OCI-LY3 (cell line): ENCODE results near the gene PSMA1.

Experiments used
- H2AFZ ChIP-seq: fragments of 200-600, 300-600 bp; shearing (Covaris generic); 2 replicates; pipeline ENCODE4 v1.6.0; 2014; ENCODE audit warnings: antibody characterized with exemption, low read depth, low read length
- H3K27ac ChIP-seq: fragments of 200-600, 300-600 bp; sonication (generic); 2 replicates; pipeline ENCODE4 v1.5.1; 2014; ENCODE audit warnings: mild to moderate bottlenecking, low read length, moderate library complexity, mixed read lengths
- H3K27me3 ChIP-seq: fragments of 200-600, 300-600 bp; sonication (generic); 2 replicates; pipeline ENCODE4 v1.6.1; 2014; ENCODE audit warnings: low read depth, low read length, mixed read lengths
- H3K36me3 ChIP-seq: fragments of 200-600, 300-600 bp; sonication (generic); replicated peaks from 2 replicates; pipeline ENCODE3; 2014; ENCODE audit warnings: low read depth, low read length, mixed read lengths
- H3K4me1 ChIP-seq: fragments of 300-600, 200-600 bp; sonication (generic); 2 replicates; pipeline ENCODE4 v1.6.1; 2014; ENCODE audit warnings: low read length, mixed read lengths
- H3K4me2 ChIP-seq: fragments of 200-600, 300-600 bp; sonication (generic); 2 replicates; pipeline ENCODE4 v1.6.1; 2014; ENCODE audit warnings: low read length, mixed read lengths
- H3K4me3 ChIP-seq: fragments of 300-600, 200-600 bp; sonication (generic); 2 replicates; pipeline ENCODE4 v1.5.1; 2014; ENCODE audit warnings: antibody characterized with exemption, mild to moderate bottlenecking, low read length, moderate library complexity
- H3K79me2 ChIP-seq: fragments of 300-600, 200-600 bp; shearing (Covaris generic); 2 replicates; pipeline ENCODE4 v1.6.1; 2014; ENCODE audit warnings: mild to moderate bottlenecking, low read length, mixed read lengths
- H3K9ac ChIP-seq: fragments of 300-600, 200-600 bp; shearing (Covaris generic); 2 replicates; pipeline ENCODE4 v1.6.0; 2014; ENCODE audit warnings: mild to moderate bottlenecking, low read length, moderate library complexity
- H3K9me3 ChIP-seq: fragments of 200-600, 300-600 bp; shearing (Covaris generic); 2 replicates; pipeline ENCODE4 v1.6.1; 2014; ENCODE audit warnings: low read length, mixed read lengths; ENCODE audit not compliant: insufficient read depth
- H4K20me1 ChIP-seq: fragments of 200-600, 300-600 bp; sonication (generic); 2 replicates; pipeline ENCODE4 v1.6.1; 2016; ENCODE audit warnings: low read length, mixed read lengths; ENCODE audit not compliant: insufficient read depth
- CTCF ChIP-seq: fragments of 200-600, 300-600 bp; sonication (generic); IDR thresholded peaks from 2 replicates; pipeline ENCODE4 v1.5.1; 2014; ENCODE audit warnings: antibody characterized with exemption, low read length, low read depth
- EZH2phosphoT487 ChIP-seq: fragments of 200-600 bp; shearing (Covaris generic); IDR thresholded peaks from 2 replicates; pipeline ENCODE4 v1.6.1; 2018; ENCODE audit warnings: antibody characterized with exemption, mixed run types, low read depth

Gene PSMA1

GRCh38 chr11:14520747-14521151, 563 bp upstream of the PSMA1 start:
- TF ChIP-seq CTCF (no peak), EZH2phosphoT487 (no peak)
- Histone ChIP-seq H3K27me3 (no peaks in the 10 kb centered on the region), H3K9ac (peak overlapping the region; percentile 95), H4K20me1 (no peaks in the 10 kb centered on the region), H3K4me1 (peaks cover 11% of the 10 kb centered on the region), H3K4me3 (peak overlapping the region; percentile 94), H3K27ac (peak overlapping the region; percentile 72), H3K4me2 (peak overlapping the region; percentile 71), H3K79me2 (peaks cover 41% of the 10 kb centered on the region), H3K36me3 (peaks cover 14% of the 10 kb centered on the region), H2AFZ (peak overlapping the region; percentile 89), H3K9me3 (no peaks in the 10 kb centered on the region)

- Histone ChIP-seq H3K4me3 (peak overlapping the region; percentile 94), H3K9ac (peak overlapping the region; percentile 95), H3K4me2 (peak overlapping the region; percentile 93), H3K27me3 (no peaks in the 10 kb centered on the region), H2AFZ (peak overlapping the region; percentile 27), H3K27ac (peak overlapping the region; percentile 72), H4K20me1 (no peaks in the 10 kb centered on the region), H3K9me3 (no peaks in the 10 kb centered on the region), H3K4me1 (peaks cover 11% of the 10 kb centered on the region), H3K36me3 (peaks cover 20% of the 10 kb centered on the region), H3K79me2 (peaks cover 41% of the 10 kb centered on the region)
- TF ChIP-seq EZH2phosphoT487 = no peak
- no peak for TF ChIP-seq CTCF
Observed at GRCh38 chr11:14519597-14519916, 629 bp downstream of the PSMA1 start.

GRCh38 chr11:14518820-14519219, 1.4 kb downstream of the PSMA1 start:
- H3K36me3 ChIP-seq = peaks cover 26% of the 10 kb centered on the region

GRCh38 chr11:14513800-14514199, 6.4 kb downstream of the PSMA1 start:
- no peak overlapping the region for H3K27ac ChIP-seq
- H3K4me1 ChIP-seq = peaks cover 5% of the 10 kb centered on the region
- no peak overlapping the region for H2AFZ ChIP-seq
- peaks cover 19% of the 10 kb centered on the region for H3K79me2 ChIP-seq
- no peaks in the 10 kb centered on the region for H3K9me3 ChIP-seq
- peaks cover 61% of the 10 kb centered on the region for H3K36me3 ChIP-seq
- no peaks in the 10 kb centered on the region for H4K20me1 ChIP-seq
- H3K9ac ChIP-seq = no peak overlapping the region
- H3K4me3 ChIP-seq = no peak overlapping the region
- H3K4me2 ChIP-seq = no peak overlapping the region
- TF ChIP-seq EZH2phosphoT487 (no peak), CTCF (no peak)
- H3K27me3 ChIP-seq = no peaks in the 10 kb centered on the region

More at GRCh38 chr11:14518820-14519219, 1.4 kb downstream of the PSMA1 start:
- no peaks in the 10 kb centered on the region for H3K9me3 ChIP-seq
- no peaks in the 10 kb centered on the region for H3K27me3 ChIP-seq
- peak overlapping the region; percentile 94 for H3K4me3 ChIP-seq
- H3K27ac ChIP-seq = peak overlapping the region; percentile 72; the same call in 1 of the 2 replicates
- H3K79me2 ChIP-seq = peaks cover 41% of the 10 kb centered on the region
- H3K4me1 ChIP-seq = peaks cover 11% of the 10 kb centered on the region
- H3K9ac ChIP-seq = peak overlapping the region; percentile 95
- TF ChIP-seq CTCF = no peak
- no peak for TF ChIP-seq EZH2phosphoT487
- peak overlapping the region; percentile 93 for H3K4me2 ChIP-seq
- H4K20me1 ChIP-seq = no peaks in the 10 kb centered on the region
- H2AFZ ChIP-seq = no peak overlapping the region
